IPS-15b (cell line): ENCODE data around the gene SPATA2.

Experiments used
- H3K27me3 ChIP-seq: one replicate; pipeline ENCODE4 v1.6.1; 2013; ENCODE audit warnings: low read length; ENCODE audit not compliant: control insufficient read depth, insufficient read depth
- H3K36me3 ChIP-seq: one replicate; pipeline ENCODE4 v1.6.1; 2013; ENCODE audit warnings: low read length; ENCODE audit not compliant: control insufficient read depth, insufficient read depth
- H3K4me1 ChIP-seq: one replicate; pipeline ENCODE4 v1.6.1; 2013; ENCODE audit warnings: mild to moderate bottlenecking, low read length; ENCODE audit not compliant: control insufficient read depth, insufficient read depth
- H3K4me3 ChIP-seq: one replicate; pipeline ENCODE4 v1.5.1; 2013; ENCODE audit warnings: low read depth, low read length
- H3K9ac ChIP-seq: one replicate; pipeline ENCODE4 v1.6.1; 2013; ENCODE audit warnings: low read depth, mild to moderate bottlenecking, low read length
- H3K9me3 ChIP-seq: one replicate; pipeline ENCODE4 v1.6.1; 2013; ENCODE audit warnings: mild to moderate bottlenecking, low read length; ENCODE audit not compliant: control insufficient read depth, insufficient read depth

Gene SPATA2

GRCh38 chr20:49859011-49859410 lies 56.3 kb downstream of the SPATA2 start:
- H3K4me3 ChIP-seq: no peak overlapping the region
- no peaks in the 10 kb centered on the region for H3K9me3 ChIP-seq
- H3K36me3 ChIP-seq: no peaks in the 10 kb centered on the region
- peaks cover 5% of the 10 kb centered on the region for H3K4me1 ChIP-seq
- H3K27me3 ChIP-seq: no peaks in the 10 kb centered on the region
- H3K9ac ChIP-seq: no peak overlapping the region

GRCh38 chr20:49858076-49858585 lies 57.2 kb downstream of the SPATA2 start:
- peaks cover 7% of the 10 kb centered on the region for H3K4me1 ChIP-seq
- H3K27me3 ChIP-seq: no peaks in the 10 kb centered on the region
- H3K4me3 ChIP-seq: no peak overlapping the region
- H3K9me3 ChIP-seq: no peaks in the 10 kb centered on the region
- no peaks in the 10 kb centered on the region for H3K36me3 ChIP-seq
- H3K9ac ChIP-seq: no peak overlapping the region

- no peak overlapping the region for H3K9ac ChIP-seq
- H3K36me3 ChIP-seq: no peaks in the 10 kb centered on the region
- H3K4me1 ChIP-seq: peaks cover 7% of the 10 kb centered on the region
- no peak overlapping the region for H3K4me3 ChIP-seq
- H3K27me3 ChIP-seq: no peaks in the 10 kb centered on the region
- H3K9me3 ChIP-seq: no peaks in the 10 kb centered on the region
Observed at GRCh38 chr20:49856904-49857303, 58.4 kb downstream of the SPATA2 start.

- Histone ChIP-seq H3K9me3 (no peaks in the 10 kb centered on the region), H3K27me3 (no peaks in the 10 kb centered on the region), H3K36me3 (no peaks in the 10 kb centered on the region), H3K4me1 (peaks cover 4% of the 10 kb centered on the region), H3K9ac (no peak overlapping the region), H3K4me3 (no peak overlapping the region)
Observed at GRCh38 chr20:49854190-49854875, 61.0 kb downstream of the SPATA2 start.

- Histone ChIP-seq H3K9me3 (no peaks in the 10 kb centered on the region), H3K36me3 (no peaks in the 10 kb centered on the region), H3K4me1 (peaks cover 6% of the 10 kb centered on the region), H3K27me3 (no peaks in the 10 kb centered on the region), H3K9ac (no peak overlapping the region), H3K4me3 (no peak overlapping the region)
Observed at GRCh38 chr20:49853640-49854039, 61.7 kb downstream of the SPATA2 start.
